ENCODE measurements around the gene CACNB2. TPM values are rescaled to one million over a fixed set of nuclear protein-coding genes. Genes with fewer than 3 reads are reported as not detected.

CACNB2 gene
- total and polyA plus RNA-seq, 10 of the 15 experiments (the other 5 are each of a cell fraction or from before 2014, with no cell fraction given): 0.62 to 8.1 (median 1.2) TPM

- no peaks in the 10 kb centered on the region for H3K36me3 ChIP-seq (ENCODE audit: control insufficient read depth in 2 of 2, insufficient read depth in 2 of 2, low read length in 1 of 2)
- no TSS peak for BruUV-seq (replicated peaks)
- no peak for FAIRE-seq
Observed at GRCh38 chr10:18271491-18271890, 131.3 kb downstream of the CACNB2 start.

More at GRCh38 chr10:18271491-18271890, 131.3 kb downstream of the CACNB2 start:
- intact Hi-C loops (cut with micrococcal nuclease; ENCODE audit: unreplicated experiment): no loop called here
- Histone ChIP-seq H3K4me3 (no peak overlapping the region), H3K9ac (ENCODE audit: control insufficient read depth, insufficient read depth, low read length) (no peak overlapping the region), H4K20me1 (ENCODE audit: control insufficient read depth, insufficient read depth) (no peaks in the 10 kb centered on the region), H3K9me3 (replicated peaks; ENCODE audit: control insufficient read depth, insufficient read depth, low read length) (no peaks in the 10 kb centered on the region; the same call in 2 of the 3 replicates), H3K27ac (ENCODE audit: control insufficient read depth, insufficient read depth) (no peak overlapping the region), H3K4me1 (ENCODE audit: control insufficient read depth, insufficient read depth, low read length) (no peaks in the 10 kb centered on the region), H3K4me2 (ENCODE audit: control insufficient read depth, insufficient read depth) (no peak overlapping the region), H3K27me3 (replicated peaks in 1 of 2; ENCODE audit: control insufficient read depth in 2 of 2, insufficient read depth in 2 of 2, low read length in 1 of 2) (no peaks in the 10 kb centered on the region; a peak in 1 of 4 replicates), H2AFZ (ENCODE audit: control insufficient read depth, low read depth, low read length) (no peak overlapping the region), H3K79me2 (ENCODE audit: control insufficient read depth, insufficient read depth, low read length) (no peaks in the 10 kb centered on the region)
- POLR2A ChIA-PET: no interaction called here
- WGBS (ENCODE audit: insufficient coverage, insufficient replicate concordance, low lambda C conversion rate, missing lambda C conversion rate): 26% methylated on average over 3 of the region's 3 CpGs
- TF ChIP-seq RFX5 (IDR thresholded peaks at IDR 0.05; ENCODE audit: low read depth, low read length): no peak
- no peak for TF ChIP-seq PML (IDR thresholded peaks at IDR 0.05; ENCODE audit: low read length)
- TF ChIP-seq, protein P1, sequence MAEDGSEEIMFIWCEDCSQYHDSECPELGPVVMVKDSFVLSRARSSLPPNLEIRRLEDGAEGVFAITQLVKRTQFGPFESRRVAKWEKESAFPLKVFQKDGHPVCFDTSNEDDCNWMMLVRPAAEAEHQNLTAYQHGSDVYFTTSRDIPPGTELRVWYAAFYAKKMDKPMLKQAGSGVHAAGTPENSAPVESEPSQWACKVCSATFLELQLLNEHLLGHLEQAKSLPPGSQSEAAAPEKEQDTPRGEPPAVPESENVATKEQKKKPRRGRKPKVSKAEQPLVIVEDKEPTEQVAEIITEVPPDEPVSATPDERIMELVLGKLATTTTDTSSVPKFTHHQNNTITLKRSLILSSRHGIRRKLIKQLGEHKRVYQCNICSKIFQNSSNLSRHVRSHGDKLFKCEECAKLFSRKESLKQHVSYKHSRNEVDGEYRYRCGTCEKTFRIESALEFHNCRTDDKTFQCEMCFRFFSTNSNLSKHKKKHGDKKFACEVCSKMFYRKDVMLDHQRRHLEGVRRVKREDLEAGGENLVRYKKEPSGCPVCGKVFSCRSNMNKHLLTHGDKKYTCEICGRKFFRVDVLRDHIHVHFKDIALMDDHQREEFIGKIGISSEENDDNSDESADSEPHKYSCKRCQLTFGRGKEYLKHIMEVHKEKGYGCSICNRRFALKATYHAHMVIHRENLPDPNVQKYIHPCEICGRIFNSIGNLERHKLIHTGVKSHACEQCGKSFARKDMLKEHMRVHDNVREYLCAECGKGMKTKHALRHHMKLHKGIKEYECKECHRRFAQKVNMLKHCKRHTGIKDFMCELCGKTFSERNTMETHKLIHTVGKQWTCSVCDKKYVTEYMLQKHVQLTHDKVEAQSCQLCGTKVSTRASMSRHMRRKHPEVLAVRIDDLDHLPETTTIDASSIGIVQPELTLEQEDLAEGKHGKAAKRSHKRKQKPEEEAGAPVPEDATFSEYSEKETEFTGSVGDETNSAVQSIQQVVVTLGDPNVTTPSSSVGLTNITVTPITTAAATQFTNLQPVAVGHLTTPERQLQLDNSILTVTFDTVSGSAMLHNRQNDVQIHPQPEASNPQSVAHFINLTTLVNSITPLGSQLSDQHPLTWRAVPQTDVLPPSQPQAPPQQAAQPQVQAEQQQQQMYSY (CRISPR knock-in tag; IDR thresholded peaks at IDR 0.05): no peak
- no peak for TF ChIP-seq TCF7 (IDR thresholded peaks at IDR 0.05; ENCODE audit: borderline replicate concordance)
- no peak for TF ChIP-seq MYC (IDR thresholded peaks at IDR 0.05; ENCODE audit: insufficient read depth, insufficient read length, insufficient replicate concordance, low read length, severe bottlenecking)
- no peak for TF ChIP-seq SP1 (IDR thresholded peaks at IDR 0.05; ENCODE audit: low read depth, low read length)
- TF ChIP-seq HCFC1 (IDR thresholded peaks at IDR 0.05; ENCODE audit: low read length): no peak
- no peak for TF ChIP-seq SMAD1 (IDR thresholded peaks at IDR 0.05; ENCODE audit: low read depth, partially characterized antibody)
- no peak for TF ChIP-seq EZH2 (IDR thresholded peaks at IDR 0.05; ENCODE audit: borderline replicate concordance, control insufficient read depth, low read depth, low read length)
- ATAC-seq (no peak), DNase-seq (ENCODE audit: low read depth, low spot score) (no peak)
- in situ Hi-C loops (cut with MboI): no loop called here
- CTCF ChIA-PET: interaction anchor here (0.6 to 1.6 kb wide), 3 partner anchors 17 to 55 kb away, joined by 3 read pairs; no protein-coding TSS in a partner anchor
- SMC1A ChIA-PET (ENCODE audit: uncharacterized antibody, unreplicated experiment): interaction anchor here (0.8 kb wide), 1 partner anchor 40 kb away, joined by 3 read pairs; no protein-coding TSS in a partner anchor
- RAD21 ChIA-PET (ENCODE audit: unreplicated experiment): no interaction called here

Measured in GM12878 (cell line).